Peyer's patch (tissue), 4 donors: ENCODE measurements around the gene COX6B2.

Source experiments
- CTCF ChIP-seq, 6 experiments: fragments of 450-650 bp in 4 of 6; fragments of 200-600 bp in 2 of 6; sonication (generic) in 1 of 6; IDR thresholded peaks; one replicate each; pipeline ENCODE4 v1.5.1; 2017 to 2019; ENCODE audit warnings: antibody characterized with exemption in 6 of 6, mild to moderate bottlenecking in 3 of 6, moderate library complexity in 1 of 6
- POLR2A ChIP-seq, 2 donors: fragments of 450-650 bp; IDR thresholded peaks; one replicate each; pipeline ENCODE4 v1.5.1; 2017; ENCODE audit warnings: antibody characterized with exemption in 2 of 2, mild to moderate bottlenecking in 2 of 2, moderate library complexity in 2 of 2

- peak in 1 of 2 donors; percentile 19 for TF ChIP-seq POLR2A (IDR thresholded peaks at IDR 0.05)
- no peak for TF ChIP-seq CTCF (IDR thresholded peaks at IDR 0.05)
Observed at GRCh38 chr19:55333870-55334269, 20.6 kb downstream of the COX6B2 start.
